Endodermal cell (in vitro differentiated cells): ENCODE data around the gene TRMT61A. TPM values are rescaled to one million over a fixed set of nuclear protein-coding genes. Genes with fewer than 3 reads are reported as not detected.

ENCODE experiments used
- DNase-seq: peaks from one replicate; pipeline ENCODE4 v3.0.0-alpha.2; 2017
- H3K27ac ChIP-seq: 2 replicates; pipeline ENCODE4 v1.5.1; 2013; ENCODE audit warnings: mild to moderate bottlenecking, low read depth, low read length, moderate library complexity
- H3K27me3 ChIP-seq: 2 replicates; pipeline ENCODE4 v1.6.1; 2013; ENCODE audit warnings: mild to moderate bottlenecking, low read length, moderate library complexity; ENCODE audit not compliant: insufficient read depth, control insufficient read depth, poor library complexity, severe bottlenecking
- H3K36me3 ChIP-seq: 2 replicates; pipeline ENCODE4 v1.7.0; 2013; ENCODE audit warnings: mild to moderate bottlenecking, low read length, moderate library complexity; ENCODE audit not compliant: control insufficient read depth, insufficient read depth
- H3K4me1 ChIP-seq: one replicate; pipeline ENCODE4 v1.7.0; 2013; ENCODE audit warnings: low read length; ENCODE audit not compliant: control insufficient read depth, insufficient read depth
- H3K4me3 ChIP-seq: 2 replicates; pipeline ENCODE4 v1.5.1; 2013; ENCODE audit warnings: mild to moderate bottlenecking, low read length, moderate library complexity
- H3K9ac ChIP-seq: 2 replicates; pipeline ENCODE4 v1.6.1; 2013; ENCODE audit warnings: mild to moderate bottlenecking, low read length, moderate library complexity; ENCODE audit not compliant: poor library complexity, severe bottlenecking; ENCODE audit errors: extremely low read depth
- H3K9me3 ChIP-seq: 2 replicates; pipeline ENCODE4 v1.6.1; 2013; ENCODE audit warnings: mild to moderate bottlenecking, low read length, moderate library complexity; ENCODE audit not compliant: control insufficient read depth
- H3K27ac Mint-ChIP-seq: 2 replicates; pipeline ENCODE4 v1.8.0; 2020; ENCODE audit warnings: mixed read lengths
- H3K27me3 Mint-ChIP-seq: 2 replicates; pipeline ENCODE4 v1.8.0; 2021; ENCODE audit warnings: mild to moderate bottlenecking, mixed read lengths; ENCODE audit not compliant: insufficient read depth
- H3K36me3 Mint-ChIP-seq: 2 replicates; pipeline ENCODE4 v1.8.0; 2020; ENCODE audit warnings: low read depth, mixed read lengths
- H3K4me1 Mint-ChIP-seq: 2 replicates; pipeline ENCODE4 v1.8.0; 2020; ENCODE audit warnings: mixed read lengths
- H3K4me3 Mint-ChIP-seq: 2 replicates; pipeline ENCODE4 v1.8.0; 2020; ENCODE audit warnings: mild to moderate bottlenecking, moderate library complexity, mixed read lengths
- H3K9me3 Mint-ChIP-seq: 2 replicates; pipeline ENCODE4 v1.8.0; 2020; ENCODE audit warnings: mild to moderate bottlenecking, mixed read lengths
- WGBS, 2 experiments: methylation state at CpG; one replicate each; pipeline versions ENCODE4 v1.1.5 to v1.1.7; 2013; ENCODE audit warnings: missing lambda C conversion rate in 2 of 2, mixed read lengths in 1 of 2; ENCODE audit not compliant: insufficient coverage in 1 of 2, insufficient read length in 1 of 2; 5-methylcytosine and 5-hydroxymethylcytosine counted together
- total RNA-seq, 2 donors: library from RNA; stranded (reverse); fragmentation: NEBNext Ultra II Directional in 1 of 2; extraction: Animal tissue kit (Norgen Biotek cat#: 25700) in 1 of 2; gene quantifications; 2 replicates in 1 of 2; 3 replicates in 1 of 2; pipeline ENCODE4 v1.2.1, GENCODE V29; 2021
- TF ChIP-seq, protein P1 (sequence below): fragments of 200-600 bp; sonication (generic); conservative IDR thresholded peaks from 2 replicates; pipeline ENCODE4 v1.5.0; 2021; ENCODE audit warnings: antibody characterized with exemption, mild to moderate bottlenecking

The TRMT61A gene
- total RNA-seq, 2 donors from 2014 or later = 7.4 to 7.9 TPM

DNA sequence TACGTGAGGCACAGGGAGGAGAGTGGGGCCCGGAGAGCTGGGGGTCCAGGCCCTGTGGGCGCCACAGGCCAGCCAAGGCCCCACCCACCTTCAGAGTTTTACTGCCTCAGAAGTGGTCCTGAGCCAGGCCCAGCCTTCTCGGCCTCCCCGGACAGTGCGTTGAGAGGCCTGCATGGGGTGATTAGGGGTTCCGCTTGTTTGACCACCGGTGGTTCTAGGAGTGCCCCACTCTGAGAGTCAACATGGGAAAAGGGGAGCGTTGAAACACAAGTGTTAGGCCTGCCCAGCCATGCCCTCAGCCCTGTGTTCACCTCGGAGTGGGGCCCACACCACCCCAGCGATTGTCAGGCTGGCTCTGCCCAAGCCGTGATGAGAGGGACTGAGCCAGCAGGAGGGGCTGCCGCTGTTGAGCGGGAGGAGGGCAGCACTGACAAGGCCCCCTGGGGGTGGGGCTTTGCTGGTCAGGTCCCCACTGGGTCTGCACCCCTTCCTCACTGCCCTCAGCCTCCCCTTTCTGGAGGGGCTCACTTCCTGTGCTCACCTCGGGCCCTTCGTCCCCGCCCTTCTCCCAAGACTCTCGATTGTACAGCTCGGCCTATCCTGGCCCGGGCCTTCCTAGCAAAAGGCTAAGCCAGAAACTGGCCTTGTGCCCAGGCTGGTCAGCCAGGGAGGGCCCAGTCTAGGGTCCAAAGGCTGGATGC is 11.1 kb upstream of the TRMT61A start:
- TF ChIP-seq, protein P1, sequence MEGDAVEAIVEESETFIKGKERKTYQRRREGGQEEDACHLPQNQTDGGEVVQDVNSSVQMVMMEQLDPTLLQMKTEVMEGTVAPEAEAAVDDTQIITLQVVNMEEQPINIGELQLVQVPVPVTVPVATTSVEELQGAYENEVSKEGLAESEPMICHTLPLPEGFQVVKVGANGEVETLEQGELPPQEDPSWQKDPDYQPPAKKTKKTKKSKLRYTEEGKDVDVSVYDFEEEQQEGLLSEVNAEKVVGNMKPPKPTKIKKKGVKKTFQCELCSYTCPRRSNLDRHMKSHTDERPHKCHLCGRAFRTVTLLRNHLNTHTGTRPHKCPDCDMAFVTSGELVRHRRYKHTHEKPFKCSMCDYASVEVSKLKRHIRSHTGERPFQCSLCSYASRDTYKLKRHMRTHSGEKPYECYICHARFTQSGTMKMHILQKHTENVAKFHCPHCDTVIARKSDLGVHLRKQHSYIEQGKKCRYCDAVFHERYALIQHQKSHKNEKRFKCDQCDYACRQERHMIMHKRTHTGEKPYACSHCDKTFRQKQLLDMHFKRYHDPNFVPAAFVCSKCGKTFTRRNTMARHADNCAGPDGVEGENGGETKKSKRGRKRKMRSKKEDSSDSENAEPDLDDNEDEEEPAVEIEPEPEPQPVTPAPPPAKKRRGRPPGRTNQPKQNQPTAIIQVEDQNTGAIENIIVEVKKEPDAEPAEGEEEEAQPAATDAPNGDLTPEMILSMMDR = no peak
- H3K4me3 Mint-ChIP-seq = no peak overlapping the region
- Histone ChIP-seq H3K9me3 (no peaks in the 10 kb centered on the region), H3K9ac (no peak overlapping the region), H3K27me3 (no peaks in the 10 kb centered on the region), H3K27ac (peak overlapping the region; percentile 87), H3K4me3 (no peak overlapping the region), H3K4me1 (peaks cover 11% of the 10 kb centered on the region), H3K36me3 (peaks cover 19% of the 10 kb centered on the region)
- H3K4me1 Mint-ChIP-seq = peaks cover 8% of the 10 kb centered on the region
- H3K36me3 Mint-ChIP-seq = peaks cover 17% of the 10 kb centered on the region
- H3K9me3 Mint-ChIP-seq = no peaks in the 10 kb centered on the region
- no peaks in the 10 kb centered on the region for H3K27me3 Mint-ChIP-seq
- 83 to 91% methylated on average over 10 to 20 of the region's 20 CpGs for WGBS, 2 experiments
- DNase-seq = no peak
- H3K27ac Mint-ChIP-seq = no peak overlapping the region

DNA sequence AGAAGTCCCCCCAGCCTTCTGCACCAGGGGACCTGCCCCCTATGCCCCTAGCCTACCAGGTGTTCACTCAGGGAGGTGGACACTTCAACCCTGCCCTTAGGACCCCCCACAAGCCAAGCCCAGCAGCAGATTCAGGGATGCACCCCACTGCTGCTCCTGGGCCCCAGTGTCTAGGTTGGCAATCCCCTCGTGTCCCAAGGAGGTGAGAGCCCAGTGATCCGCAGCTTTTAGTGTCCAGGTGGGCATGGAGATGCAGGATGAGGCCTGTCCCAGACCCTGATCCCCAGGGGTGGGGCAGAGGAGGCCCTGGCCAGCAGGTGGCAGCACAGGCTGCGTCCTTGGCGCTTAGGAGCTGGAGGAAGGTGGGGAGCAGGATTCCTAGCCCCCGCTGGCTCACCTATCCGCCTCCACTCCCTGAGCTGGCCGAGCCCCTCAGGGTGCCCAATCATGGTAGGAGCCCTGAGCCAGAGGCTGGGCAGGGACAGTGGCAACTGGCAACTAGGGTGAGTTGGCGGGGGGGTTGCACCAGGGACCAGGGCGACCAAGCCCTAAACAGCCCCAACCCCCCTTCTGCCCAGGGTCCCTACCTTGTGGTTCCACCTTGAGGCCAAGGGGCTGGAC is 10.5 kb upstream of the TRMT61A start:
- H3K9ac ChIP-seq = no peak overlapping the region
- H3K4me3 Mint-ChIP-seq = no peak overlapping the region

DNA sequence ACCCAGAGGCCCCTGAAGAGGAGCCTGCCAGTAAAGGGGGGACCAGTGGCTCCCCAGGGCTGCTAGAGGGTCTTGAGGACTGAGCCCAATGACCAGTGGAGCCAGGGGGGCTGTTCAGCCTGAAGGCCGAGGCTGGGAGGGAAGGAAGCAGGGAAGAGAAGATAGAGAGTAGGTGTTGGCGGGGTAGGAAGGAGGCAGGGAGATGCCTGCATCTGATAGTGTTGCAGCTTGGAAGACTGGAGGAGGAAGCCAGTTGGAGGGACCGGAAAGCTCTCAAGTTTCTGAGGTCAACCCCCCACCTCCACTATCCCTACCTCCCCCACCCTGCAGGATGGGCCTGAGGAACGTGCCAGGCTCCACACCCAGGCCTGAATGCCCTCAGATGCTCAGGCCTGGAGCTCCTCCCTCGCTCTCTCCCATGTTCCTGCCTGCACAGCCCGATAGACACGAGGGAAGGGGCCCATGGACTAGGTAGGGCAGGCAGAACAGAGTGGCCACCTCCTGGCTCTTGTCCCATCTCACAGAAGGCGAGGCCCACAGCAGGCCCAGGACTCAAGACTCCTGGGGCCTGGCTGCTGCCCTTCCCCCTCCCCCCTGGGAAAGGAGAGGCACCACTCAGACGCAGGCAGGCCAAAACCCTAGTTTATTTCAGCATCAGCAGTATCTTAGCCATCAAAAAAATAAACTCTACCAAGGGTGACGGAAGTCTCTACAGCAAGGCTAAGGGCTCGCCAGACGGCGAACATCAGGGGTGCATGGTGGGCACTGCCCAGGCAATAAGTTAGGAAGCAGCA is 9.8 kb upstream of the TRMT61A start:
- H3K4me1 ChIP-seq = peaks cover 11% of the 10 kb centered on the region
- no peaks in the 10 kb centered on the region for H3K9me3 ChIP-seq
- no peak overlapping the region for H3K4me3 ChIP-seq
- H3K9ac ChIP-seq = no peak overlapping the region
- peak overlapping the region; percentile 44 for H3K27ac ChIP-seq
- Mint-ChIP-seq H3K36me3 (peaks cover 14% of the 10 kb centered on the region), H3K27me3 (peaks cover 10% of the 10 kb centered on the region), H3K4me1 (peaks cover 15% of the 10 kb centered on the region), H3K27ac (peak overlapping the region; percentile 79), H3K4me3 (peak overlapping the region; percentile 67), H3K9me3 (no peaks in the 10 kb centered on the region)
- DNase-seq = no peak
- peaks cover 11% of the 10 kb centered on the region for H3K27me3 ChIP-seq
- 91% methylated on average over 9 to 13 of the region's 13 CpGs for WGBS, 2 experiments
- H3K36me3 ChIP-seq = peaks cover 19% of the 10 kb centered on the region
- TF ChIP-seq, protein P1 = no peak

More for the DNA sequence above, 10.5 kb upstream of the TRMT61A start:
- peaks cover 14% of the 10 kb centered on the region for H3K36me3 Mint-ChIP-seq
- Histone ChIP-seq H3K36me3 (peaks cover 19% of the 10 kb centered on the region), H3K27me3 (peaks cover 5% of the 10 kb centered on the region), H3K4me3 (no peak overlapping the region), H3K4me1 (peaks cover 11% of the 10 kb centered on the region), H3K27ac (peak overlapping the region; percentile 87), H3K9me3 (no peaks in the 10 kb centered on the region)
- H3K27me3 Mint-ChIP-seq = peaks cover 3% of the 10 kb centered on the region
- H3K9me3 Mint-ChIP-seq = no peaks in the 10 kb centered on the region
- peaks cover 10% of the 10 kb centered on the region for H3K4me1 Mint-ChIP-seq
- WGBS, 2 experiments = 64 to 80% methylated on average over 6 to 9 of the region's 9 CpGs
- TF ChIP-seq, protein P1 = peak; percentile 97
- peak; percentile 93 for DNase-seq
- peak overlapping the region; percentile 79 for H3K27ac Mint-ChIP-seq
